Activated T-cell treated with anti-CD3 and anti-CD28 coated beads for 48 hours (primary cell): Measurements from ENCODE around the gene BCL2L11.
A peak's percentile ranks its signal among the peaks of the same experiment; 100 is the strongest.

ENCODE experiments used
- DNase-seq: peaks from one replicate; pipeline ENCODE4 v3.0.0-alpha.2; 2020; ENCODE audit warnings: low read depth

Gene BCL2L11

DNA sequence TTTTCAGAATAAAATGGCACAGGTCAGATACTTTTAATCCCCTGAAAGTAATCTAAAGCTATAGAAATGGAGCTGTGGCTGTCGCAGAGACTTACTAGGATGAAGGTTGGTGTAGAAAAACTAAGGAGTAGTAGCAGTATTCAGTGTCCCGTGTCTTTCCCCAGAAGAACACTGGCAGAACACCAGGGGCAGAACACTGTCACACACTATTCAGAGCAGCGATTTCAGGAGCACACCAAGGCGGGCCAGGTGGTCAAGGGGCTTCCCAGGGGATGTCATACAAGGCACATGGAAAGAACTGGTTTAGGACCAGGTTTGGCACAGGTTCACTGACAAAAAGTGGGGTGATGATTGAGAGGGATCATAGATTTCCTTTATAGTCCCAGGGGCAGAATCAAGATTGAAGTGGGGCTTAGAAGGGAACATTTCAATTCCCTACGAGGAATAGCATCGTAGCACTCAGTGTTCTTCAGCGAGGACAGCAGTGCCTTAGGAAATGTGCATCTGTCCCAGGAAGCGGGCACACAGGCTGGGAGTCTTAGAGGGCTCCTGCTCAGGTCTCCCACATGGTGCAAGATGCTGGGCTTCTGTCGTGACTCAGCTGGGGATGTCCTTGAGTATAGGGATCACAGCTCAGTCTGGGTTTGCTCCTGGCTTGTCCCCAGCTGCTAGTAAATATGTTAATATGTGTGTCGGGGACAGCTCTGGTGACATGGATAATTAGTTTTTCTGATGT, 22.6 kb downstream of the BCL2L11 start:
- DNase-seq = no peak

GRCh38 chr2:111143843-111144198, 23.1 kb downstream of the BCL2L11 start:
- no peak for DNase-seq

- no peak for DNase-seq
Observed at GRCh38 chr2:111145103-111145760, 24.5 kb downstream of the BCL2L11 start.

DNA sequence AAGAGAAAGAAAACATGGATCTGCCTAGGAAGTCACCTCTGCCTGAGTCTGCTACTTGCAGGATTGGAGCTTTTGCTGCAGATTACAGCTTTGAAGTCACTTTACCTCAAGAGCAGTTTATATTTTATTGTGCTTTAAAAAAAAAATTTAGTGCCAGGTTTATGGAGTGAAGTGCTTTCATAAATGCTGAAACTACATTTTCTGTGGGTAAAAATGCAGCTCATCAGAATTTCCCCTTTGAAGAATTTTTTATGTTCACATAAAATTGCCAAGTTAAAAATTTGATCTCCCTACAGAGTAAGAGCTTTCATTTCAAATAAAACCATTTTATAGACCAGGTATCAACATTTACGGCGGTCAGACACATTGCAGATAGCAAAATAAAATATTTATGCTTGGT, 25.2 kb downstream of the BCL2L11 start:
- no peak for DNase-seq

DNA sequence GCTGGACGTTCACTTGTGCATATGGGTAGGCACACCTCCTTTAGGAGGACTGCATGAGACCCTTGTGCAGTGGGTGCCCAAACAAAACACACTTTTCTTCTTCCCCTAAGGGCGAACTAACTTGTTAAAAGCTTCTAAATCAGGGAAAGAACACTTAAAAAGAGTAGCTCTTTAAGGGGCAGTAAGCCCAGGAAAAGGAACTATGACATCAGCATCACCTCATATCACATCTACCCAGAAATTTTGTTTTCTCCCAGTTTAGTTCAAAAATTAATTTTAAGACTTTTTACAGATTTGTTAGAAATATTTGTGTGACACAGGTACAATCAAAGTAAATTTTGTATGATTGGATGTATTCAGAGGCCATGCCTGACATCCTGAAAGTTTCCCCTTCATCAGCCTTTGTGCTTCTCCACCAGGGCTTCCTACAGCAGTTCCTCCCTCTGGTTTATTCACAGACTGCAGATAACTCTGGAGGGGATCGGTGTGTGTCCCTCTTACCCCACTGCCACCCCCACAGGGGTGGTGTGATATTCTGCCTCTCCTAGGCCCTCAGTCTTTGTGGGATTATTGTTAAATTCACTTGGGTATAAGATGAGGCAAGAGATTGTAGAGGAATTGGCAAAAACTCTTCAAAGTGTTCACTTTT, 27.6 kb downstream of the BCL2L11 start:
- no peak for DNase-seq

DNA sequence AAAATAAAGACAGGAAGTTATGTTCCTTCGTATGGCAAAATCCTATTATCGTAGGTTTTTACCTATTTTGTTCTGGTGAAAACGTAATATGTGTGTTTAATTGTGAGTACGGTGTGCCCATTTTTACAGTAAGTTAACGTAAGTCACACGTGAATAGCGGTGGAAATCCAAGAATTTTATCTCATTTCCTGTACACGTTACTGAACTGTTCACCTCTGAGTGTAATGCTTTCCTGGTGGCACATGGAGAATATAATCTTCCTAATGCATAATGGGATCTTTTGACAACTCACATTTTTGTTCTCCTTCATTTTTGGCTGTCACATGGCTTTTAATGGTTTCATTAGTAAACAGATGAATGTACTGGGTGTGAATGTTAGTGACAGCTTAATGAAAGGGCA, 28.2 kb downstream of the BCL2L11 start:
- DNase-seq = no peak

DNA sequence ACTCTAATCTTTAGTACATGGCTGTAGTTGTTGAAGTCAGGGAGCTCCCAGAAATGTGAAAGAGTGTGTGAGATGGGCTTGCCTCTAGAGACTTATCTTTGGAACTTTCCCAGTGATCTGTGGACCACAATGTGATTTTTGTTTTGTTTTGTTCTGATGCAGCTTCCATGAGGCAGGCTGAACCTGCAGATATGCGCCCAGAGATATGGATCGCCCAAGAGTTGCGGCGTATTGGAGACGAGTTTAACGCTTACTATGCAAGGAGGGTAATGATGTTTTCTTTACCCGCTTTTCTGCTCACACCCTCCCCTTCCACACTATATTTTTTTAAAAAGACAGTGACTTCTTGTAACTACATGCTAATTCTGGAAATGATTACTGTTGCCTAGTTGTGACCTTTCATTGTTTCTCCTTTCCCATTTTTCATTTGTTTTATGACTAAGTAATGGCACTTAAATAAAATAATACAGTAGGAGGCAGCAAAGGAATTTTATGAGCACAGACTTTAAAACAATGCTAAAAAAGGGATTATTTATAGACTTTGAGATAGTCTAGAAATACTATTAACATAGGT, 29.3 kb downstream of the BCL2L11 start:
- DNase-seq = no peak

DNA sequence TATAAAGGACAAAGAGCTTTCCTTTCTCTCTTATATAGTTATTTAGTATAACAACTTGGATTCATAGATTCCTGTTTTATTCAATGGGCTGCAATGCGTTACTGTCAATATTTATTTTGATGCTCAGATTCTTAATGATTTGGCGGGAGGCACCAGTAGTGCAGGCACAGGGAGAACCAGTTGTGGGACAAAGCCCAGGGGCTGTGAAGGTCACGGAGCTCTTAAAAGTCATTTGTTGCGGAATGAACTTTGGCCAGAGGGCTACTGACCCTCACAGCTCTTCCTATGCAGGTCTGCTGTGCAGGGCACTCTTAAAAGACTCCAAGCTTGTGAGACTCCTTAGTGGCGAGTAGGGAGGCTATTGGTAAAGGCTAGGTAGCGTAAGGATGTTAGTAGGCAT, 34.0 kb downstream of the BCL2L11 start:
- DNase-seq = no peak

GRCh38 chr2:111155610-111156009, 34.9 kb downstream of the BCL2L11 start:
- DNase-seq = no peak

GRCh38 chr2:111156529-111156928, 35.8 kb downstream of the BCL2L11 start:
- DNase-seq = no peak

DNA sequence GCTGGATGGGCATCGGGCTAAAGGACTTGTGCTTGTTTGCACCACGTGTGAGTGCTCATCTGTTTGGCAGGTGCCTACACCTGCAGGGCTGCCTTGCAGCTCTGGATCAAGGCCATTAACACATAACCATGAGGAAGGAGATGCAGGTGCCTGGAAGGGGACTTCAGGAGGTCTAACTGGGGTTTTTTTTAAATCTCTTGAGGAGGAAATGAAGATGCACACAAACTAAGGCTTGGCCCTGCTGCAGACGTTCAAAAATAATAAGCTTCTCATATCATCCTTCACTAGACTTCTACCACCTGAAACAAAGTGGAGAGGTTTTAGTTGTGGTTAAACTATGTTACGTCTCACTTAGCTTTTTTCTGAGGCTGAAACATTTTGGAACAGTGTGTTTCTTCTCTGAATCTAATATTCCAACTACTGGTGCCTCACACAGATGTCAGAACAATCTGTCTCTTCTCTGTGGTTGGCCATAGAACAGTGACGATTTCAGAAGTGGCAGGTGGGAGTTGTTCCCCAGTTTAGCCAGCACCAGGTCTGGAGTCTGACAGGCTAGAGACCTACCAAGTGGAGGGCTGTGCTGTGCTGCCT, 36.5 kb downstream of the BCL2L11 start:
- no peak for DNase-seq

GRCh38 chr2:111157798-111158197, 37.1 kb downstream of the BCL2L11 start:
- no peak for DNase-seq

DNA sequence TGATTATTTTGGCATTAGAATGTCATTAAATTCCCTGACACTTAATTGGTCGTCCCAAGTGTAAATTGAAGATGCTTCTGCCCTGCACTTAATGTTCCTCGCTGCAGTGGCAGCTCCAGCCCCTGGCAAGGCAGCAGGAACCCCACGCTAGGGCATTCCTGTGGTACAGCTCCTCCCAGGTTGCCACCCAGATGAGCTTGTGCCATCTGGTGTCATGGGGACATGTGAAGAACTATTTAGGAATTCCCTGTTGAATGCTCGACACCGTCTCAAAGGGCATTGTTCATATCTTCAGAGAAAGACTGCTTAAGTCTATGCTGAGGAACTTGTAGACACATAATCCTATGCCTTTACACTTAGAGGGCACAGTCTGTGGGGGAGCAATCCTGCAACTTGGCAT, 38.9 kb downstream of the BCL2L11 start:
- DNase-seq = no peak

- DNase-seq = no peak
Observed at GRCh38 chr2:111160758-111161157, 40.0 kb downstream of the BCL2L11 start.

- DNase-seq = no peak
Observed at GRCh38 chr2:111161971-111162370, 41.3 kb downstream of the BCL2L11 start.

- peak; percentile 10 for DNase-seq
Observed at GRCh38 chr2:111162718-111163331, 42.1 kb downstream of the BCL2L11 start.

GRCh38 chr2:111164078-111164477, 43.4 kb downstream of the BCL2L11 start:
- DNase-seq = no peak

DNA sequence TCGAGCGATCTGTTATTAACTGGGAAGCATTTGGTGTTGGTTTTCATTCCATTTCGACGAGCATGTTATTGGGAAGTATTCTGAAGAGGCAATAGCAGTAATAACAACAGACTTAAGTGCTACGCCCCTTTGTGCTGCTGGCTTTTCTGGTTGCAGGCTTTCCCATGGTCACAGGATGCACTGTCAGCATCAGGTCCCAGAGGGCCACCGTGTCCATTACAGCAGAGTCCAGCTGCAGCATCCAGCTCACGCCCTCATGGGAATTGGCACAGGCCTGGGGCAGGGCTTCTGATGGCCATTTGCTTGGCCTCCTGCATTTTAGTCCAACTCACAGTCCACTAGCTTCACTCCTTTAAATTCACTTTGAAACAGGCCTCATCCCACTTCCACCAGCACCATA, 44.4 kb downstream of the BCL2L11 start:
- DNase-seq = no peak

DNA sequence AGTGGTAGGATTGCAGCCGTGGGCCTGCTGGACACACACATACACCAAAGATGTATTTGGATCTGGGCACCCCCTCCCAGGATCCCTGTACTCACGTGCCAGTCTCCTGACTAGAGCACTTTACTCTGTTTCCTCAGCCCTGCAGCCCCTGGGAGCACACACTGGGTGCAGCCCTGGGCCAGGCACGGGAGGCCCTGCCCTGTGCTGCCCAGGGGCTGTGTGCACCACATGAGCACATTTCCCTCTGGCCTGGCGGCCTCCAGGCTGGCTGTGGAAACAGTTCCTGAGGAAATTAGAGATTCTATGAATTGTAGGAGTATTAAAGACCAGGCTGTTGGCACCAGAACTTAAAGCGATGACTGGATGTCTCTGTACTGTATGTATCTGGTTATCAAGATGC, 45.4 kb downstream of the BCL2L11 start:
- no peak for DNase-seq

DNA sequence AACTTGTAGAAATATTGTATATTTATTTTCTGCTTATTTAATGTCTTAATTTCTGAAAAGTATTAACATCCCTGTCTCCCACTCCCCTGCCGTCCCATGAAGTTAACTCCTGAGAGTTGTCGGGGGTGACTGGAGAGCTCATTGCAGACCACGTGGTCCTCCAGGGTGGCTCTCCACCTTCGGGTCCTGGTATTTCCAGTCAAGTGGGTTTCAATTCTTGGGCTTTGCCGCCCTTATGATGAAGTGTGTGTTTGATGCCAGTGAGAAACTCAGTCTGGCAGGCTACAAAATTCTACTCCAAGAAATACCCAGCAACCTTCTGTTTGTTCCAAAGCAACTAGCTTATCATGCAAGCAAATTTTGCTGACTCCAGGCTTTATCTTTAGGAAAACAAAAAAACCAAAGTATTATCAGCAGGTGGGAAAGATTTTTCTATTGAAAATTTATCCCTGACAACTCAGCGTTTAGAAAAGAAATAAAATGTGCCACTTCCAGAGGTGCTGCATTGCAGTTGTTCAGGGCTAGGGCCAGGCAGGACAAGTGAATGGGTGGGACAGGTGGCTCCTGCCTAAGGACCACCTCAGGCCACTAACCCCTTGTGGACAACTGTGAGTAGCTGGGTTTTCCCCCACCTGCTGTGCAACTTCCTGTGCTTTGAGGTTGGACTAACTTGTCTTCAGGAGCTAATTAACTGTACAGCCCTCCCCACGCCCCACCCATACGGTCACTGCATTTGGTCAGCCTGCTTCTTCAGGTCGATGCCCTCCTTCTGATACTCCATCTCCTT, 46.6 kb downstream of the BCL2L11 start:
- no peak for DNase-seq

- DNase-seq = no peak
Observed at GRCh38 chr2:111167863-111168162, 47.1 kb downstream of the BCL2L11 start.
